ENCODE results near the gene ANAPC5. TPM values are rescaled to one million over a fixed set of nuclear protein-coding genes. Genes with fewer than 3 reads are reported as not detected.

Gene ANAPC5
- total RNA-seq, 2 donors from 2014 or later: 78.0 to 110 TPM

DNA sequence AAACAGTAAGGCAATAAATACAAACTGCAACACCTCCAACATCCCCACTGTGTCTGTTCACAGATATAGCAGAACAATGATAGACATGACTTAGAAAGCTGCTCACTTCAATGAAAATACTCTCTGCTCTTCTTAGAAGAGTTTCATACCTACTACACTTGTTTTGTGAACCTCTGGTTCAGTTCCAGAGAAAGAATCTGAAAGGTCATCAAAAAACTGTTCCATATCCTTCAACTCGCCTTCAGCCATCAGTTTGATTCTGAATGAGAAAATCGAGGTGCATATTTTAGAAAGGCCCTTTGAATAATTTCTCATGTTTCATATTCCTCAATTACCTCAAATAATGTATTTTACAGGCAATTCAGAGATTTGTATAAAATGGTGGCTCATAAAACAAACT is 5.5 kb downstream of the ANAPC5 start:
- H3K9me3 ChIP-seq: no peaks in the 10 kb centered on the region
- H3K4me1 ChIP-seq (replicated peaks): no peaks in the 10 kb centered on the region
- H3K27me3 ChIP-seq (replicated peaks; ENCODE audit: insufficient read depth): no peaks in the 10 kb centered on the region
- TF ChIP-seq, protein P1, sequence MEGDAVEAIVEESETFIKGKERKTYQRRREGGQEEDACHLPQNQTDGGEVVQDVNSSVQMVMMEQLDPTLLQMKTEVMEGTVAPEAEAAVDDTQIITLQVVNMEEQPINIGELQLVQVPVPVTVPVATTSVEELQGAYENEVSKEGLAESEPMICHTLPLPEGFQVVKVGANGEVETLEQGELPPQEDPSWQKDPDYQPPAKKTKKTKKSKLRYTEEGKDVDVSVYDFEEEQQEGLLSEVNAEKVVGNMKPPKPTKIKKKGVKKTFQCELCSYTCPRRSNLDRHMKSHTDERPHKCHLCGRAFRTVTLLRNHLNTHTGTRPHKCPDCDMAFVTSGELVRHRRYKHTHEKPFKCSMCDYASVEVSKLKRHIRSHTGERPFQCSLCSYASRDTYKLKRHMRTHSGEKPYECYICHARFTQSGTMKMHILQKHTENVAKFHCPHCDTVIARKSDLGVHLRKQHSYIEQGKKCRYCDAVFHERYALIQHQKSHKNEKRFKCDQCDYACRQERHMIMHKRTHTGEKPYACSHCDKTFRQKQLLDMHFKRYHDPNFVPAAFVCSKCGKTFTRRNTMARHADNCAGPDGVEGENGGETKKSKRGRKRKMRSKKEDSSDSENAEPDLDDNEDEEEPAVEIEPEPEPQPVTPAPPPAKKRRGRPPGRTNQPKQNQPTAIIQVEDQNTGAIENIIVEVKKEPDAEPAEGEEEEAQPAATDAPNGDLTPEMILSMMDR (IDR thresholded peaks at IDR 0.05): no peak
- TF ChIP-seq POLR2A (IDR thresholded peaks at IDR 0.05) (no peak), POLR2AphosphoS5 (IDR thresholded peaks at IDR 0.05) (no peak)
- no peak overlapping the region for H3K27ac ChIP-seq
- peaks cover 6 to 10% of the 10 kb centered on the region in 2 donors for H3K36me3 ChIP-seq
- intact Hi-C loops (cut with DNase I): no loop called here
- WGBS: 90% methylated on average over 2 of the region's 2 CpGs
- no peak for DNase-seq (ENCODE audit: low spot score)
- H3K4me3 ChIP-seq: no peak overlapping the region

DNA sequence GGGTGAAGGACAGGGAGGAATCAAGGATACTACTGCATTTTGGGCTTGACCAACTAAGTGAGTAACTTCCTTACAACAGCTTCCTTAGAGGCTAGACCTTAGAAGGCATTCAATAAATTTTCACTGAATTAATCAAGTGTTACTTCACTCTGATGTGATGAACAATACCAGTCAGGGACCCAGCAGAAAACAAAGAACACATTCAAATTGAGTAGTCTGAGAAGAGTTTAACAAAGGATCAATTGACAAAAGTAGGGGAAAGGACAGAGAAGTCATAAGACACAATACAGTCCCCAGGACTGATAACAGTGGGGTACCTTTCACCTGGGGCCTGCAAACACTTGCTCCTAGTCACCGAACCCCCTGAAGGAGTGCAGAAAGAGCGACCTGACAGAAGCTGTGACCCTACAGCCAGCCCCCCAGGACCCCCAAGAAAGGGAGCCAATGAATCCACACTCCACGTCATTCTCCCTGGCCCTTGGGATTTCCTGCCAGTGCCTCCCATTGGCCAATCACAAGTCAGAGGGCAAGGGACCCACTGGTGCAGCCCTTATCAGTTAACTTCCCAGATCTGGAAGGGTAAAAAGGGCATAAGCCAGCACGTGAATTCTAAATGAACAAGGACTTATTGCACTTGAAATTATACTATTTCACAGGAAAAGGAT is 6.9 kb downstream of the ANAPC5 start:
- peaks cover 6 to 10% of the 10 kb centered on the region in 2 donors for H3K36me3 ChIP-seq
- H3K9me3 ChIP-seq: no peaks in the 10 kb centered on the region
- TF ChIP-seq POLR2AphosphoS5 (IDR thresholded peaks at IDR 0.05): no peak
- TF ChIP-seq, protein P1 (IDR thresholded peaks at IDR 0.05): no peak
- no peak for TF ChIP-seq POLR2A (IDR thresholded peaks at IDR 0.05)
- no peaks in the 10 kb centered on the region for H3K4me1 ChIP-seq (replicated peaks)
- WGBS: 76% methylated on average over 4 of the region's 4 CpGs
- DNase-seq (ENCODE audit: low spot score): no peak
- intact Hi-C loops (cut with DNase I): no loop called here
- H3K4me3 ChIP-seq: no peak overlapping the region
- H3K27ac ChIP-seq: no peak overlapping the region
- no peaks in the 10 kb centered on the region for H3K27me3 ChIP-seq (replicated peaks; ENCODE audit: insufficient read depth)

DNA sequence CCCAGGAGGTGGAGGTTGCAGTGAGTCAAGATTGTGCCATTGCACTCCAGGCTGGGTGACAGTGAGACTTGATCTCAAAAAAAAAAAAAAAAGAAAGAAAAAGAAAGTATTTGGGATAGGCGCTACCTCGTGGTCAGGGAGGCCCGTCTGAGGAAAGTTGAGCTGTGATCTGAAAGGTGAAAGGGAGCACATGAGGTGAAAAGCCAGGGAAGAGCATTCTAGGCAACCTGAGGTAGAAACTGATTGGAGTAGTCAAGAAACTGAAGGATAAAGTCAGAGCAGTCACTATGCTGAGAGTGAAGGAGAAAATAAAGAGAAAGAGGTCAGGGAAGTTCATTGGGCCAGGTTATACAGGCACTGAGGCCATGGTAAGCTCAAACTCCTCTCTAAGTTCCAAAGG is 7.7 kb downstream of the ANAPC5 start:
- Histone ChIP-seq H3K4me1 (replicated peaks) (no peaks in the 10 kb centered on the region), H3K27ac (no peak overlapping the region), H3K27me3 (replicated peaks; ENCODE audit: insufficient read depth) (no peaks in the 10 kb centered on the region), H3K9me3 (no peaks in the 10 kb centered on the region), H3K36me3 (peaks cover 6 to 10% of the 10 kb centered on the region in 2 donors), H3K4me3 (no peak overlapping the region)
- TF ChIP-seq POLR2AphosphoS5 (IDR thresholded peaks at IDR 0.05) (no peak), POLR2A (IDR thresholded peaks at IDR 0.05) (no peak)
- TF ChIP-seq, protein P1 (IDR thresholded peaks at IDR 0.05): no peak
- intact Hi-C loops (cut with DNase I): no loop called here
- WGBS: 88% methylated on average over 3 of the region's 3 CpGs
- no peak for DNase-seq (ENCODE audit: low spot score)

DNA sequence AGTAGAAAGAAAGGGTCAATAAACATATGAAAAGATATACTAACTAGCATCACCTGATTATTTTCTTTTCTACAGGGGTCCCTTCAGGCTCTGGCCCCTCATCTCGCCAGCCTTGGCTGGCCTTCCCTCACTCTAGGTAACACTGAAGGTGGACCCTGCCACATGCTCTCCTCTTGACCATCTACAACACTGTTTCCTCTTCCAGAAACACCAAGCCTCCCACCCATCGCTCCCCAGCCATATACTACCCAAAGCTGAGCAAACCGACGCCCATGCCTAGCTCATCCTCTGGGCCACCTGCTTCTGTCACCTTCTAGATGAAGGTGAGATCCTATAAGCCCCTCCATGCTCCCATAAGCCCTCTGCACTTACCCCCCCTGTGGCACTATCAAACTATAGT is 14.8 kb downstream of the ANAPC5 start:
- Histone ChIP-seq H3K27ac (no peak overlapping the region), H3K36me3 (peaks cover 0 to 5% of the 10 kb centered on the region in 2 donors), H3K9me3 (no peaks in the 10 kb centered on the region), H3K27me3 (replicated peaks; ENCODE audit: insufficient read depth) (no peaks in the 10 kb centered on the region), H3K4me3 (no peak overlapping the region), H3K4me1 (replicated peaks) (no peaks in the 10 kb centered on the region)
- 96% methylated on average over 4 of the region's 4 CpGs for WGBS
- intact Hi-C loops (cut with DNase I): no loop called here
- no peak for DNase-seq (ENCODE audit: low spot score)
- no peak for TF ChIP-seq POLR2A (IDR thresholded peaks at IDR 0.05)
- TF ChIP-seq, protein P1 (IDR thresholded peaks at IDR 0.05): no peak

All from prostate gland (tissue), 2 donors.